SIG-M5 (cell line): ENCODE measurements around the gene ZBTB20.
"Not testable (repeated sequence)": the region's sequence is repeated elsewhere in the genome, so short reads cannot be mapped to it uniquely, and the experiment has no call there.

Experiments used
- DNase-seq: peaks from one replicate; lab custom pipeline; 2025; lab: John Stamatoyannopoulos, UW

Gene ZBTB20

DNA sequence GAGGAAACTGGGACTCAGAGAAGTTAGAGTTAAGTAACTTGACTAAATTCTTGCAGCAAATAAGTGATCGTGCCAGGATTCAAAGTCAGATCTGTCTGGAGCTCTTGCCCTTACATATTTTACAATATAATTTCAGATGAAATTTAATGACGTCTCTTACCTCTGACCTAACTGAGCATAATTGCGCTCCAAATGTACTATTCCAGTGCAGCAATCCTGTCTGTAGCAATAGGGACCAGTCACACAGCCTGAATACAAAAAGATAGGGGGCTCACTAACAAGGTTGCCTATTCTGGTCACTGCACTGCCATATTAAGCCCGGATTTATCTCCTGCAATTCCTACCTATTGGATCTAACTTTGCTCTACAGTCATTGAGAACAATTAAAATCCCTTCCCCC lies 316.4 kb downstream of the ZBTB20 start:
- DNase-seq = no peak

DNA sequence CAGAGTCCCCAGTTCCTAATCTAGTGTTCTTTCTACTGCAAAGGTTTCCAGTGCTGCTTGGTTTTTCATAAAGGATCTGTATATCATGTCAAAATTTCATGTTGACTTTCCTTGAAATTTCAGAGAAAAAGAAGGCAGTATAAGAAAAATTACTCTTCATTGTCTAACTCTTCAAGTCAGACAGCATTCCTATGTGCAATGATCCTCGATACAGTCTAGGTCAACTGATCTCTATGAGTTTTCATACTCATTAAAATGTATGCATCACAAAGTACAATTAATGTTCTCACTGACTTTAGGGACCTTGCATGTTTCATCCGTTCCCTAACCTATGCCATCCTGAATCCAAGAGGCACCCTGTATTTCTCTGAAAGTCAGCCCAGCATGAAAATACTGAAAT lies 317.3 kb downstream of the ZBTB20 start:
- no peak for DNase-seq

DNA sequence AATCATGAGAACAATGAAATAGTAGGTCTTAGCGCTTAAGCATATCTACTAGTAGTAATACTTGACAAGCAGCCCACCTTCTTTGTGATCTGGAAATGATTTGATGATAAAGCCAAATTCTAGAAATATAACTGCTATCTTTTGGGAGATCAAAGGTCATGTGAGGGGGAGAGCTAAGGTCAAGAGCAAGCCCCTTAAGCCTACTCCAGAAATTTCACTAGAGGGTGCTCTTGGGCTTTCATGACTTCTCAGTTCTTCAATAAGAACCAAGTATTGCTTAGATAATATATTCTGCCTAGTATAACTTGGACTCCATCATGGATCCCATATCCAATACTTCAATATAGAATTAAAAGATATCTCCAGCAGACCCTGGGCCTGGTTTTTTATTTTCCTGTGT lies 319.6 kb downstream of the ZBTB20 start:
- DNase-seq = no peak

DNA sequence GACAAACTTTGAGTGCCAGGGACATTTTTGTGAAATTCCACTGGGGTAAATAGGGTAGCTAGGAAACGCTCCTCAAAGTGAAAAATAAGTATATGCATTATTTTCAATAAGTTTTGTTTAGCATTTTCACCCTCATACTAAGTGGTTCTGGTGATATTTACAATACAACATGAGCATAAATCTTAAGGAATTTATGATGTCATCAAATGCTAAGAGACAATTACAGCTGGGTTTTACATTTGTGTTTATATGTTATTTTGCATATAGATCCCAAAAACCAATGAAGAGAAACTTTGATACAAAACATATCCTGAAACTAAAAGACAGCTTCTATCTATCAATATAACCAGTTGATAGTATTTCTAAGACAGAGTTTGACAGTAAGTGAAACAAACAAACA lies 323.1 kb downstream of the ZBTB20 start:
- no peak for DNase-seq

DNA sequence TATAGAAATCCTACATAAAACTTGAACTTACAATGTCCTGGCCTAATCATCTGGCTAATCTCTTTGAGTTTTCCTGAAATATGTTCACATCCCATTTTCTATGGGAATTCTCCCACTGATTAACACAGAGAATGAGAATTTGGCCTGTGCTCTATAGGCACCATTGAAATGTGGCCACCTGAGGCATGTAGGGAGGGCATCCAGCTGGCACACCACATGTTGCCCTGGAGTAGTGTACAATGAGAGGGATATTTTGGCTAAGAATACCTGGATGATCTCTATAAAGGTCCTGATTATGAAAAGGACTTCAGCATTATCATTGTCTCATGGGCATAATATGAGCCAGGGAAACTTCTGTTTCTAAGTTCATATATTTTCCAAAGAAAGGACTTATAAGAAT lies 324.0 kb downstream of the ZBTB20 start:
- DNase-seq = no peak

DNA sequence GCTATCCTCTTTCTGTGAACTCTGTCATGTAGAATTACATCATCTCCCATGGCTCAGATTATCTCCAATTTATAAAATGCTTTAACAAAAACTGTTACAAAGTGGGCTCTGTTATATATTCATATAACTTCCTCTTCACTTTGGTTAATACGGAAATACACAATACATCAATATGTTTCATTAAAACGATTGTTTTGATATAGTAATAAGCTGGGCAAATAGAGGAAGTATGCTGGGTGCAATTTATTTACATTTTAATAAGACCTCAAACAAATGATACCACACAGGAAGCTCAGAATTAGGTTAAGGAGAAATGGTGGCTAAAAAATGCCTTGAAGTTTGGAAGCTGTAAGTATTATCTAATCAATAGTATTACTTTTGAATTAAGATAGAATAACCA lies 331.0 kb downstream of the ZBTB20 start:
- DNase-seq = no peak

DNA sequence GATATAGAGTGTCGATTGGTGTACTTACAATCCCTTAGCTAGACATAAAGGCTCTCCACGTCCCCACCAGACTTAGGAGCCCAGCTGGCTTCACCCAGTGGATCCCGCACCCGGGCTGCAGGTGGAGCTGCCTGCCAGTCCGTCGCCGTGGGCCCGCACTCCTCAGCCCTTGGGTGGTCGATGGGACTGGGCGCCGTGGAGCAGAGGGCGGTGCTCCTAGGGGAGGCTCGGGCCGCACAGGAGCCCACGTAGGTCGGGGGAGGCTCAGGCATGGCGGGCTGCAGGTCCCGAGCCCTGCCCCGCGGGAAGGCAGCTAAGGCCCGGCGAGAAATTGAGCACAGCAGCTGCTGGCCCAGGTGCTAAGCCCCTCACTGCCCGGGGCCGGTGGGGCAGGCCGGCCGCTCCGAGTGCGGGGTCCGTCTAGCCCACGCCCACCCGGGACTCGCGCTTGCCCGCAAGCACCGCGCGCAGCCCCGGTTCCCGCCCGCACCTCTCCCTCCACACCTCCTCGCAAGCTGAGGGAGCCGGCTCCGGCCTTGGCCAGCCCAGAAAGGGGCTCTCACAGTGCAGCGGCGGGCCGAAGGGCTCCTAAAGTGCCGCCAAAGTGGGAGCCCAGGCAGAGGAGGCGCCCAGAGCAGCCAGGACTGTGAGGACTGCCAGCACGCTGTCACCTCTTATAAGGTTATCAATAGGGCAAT lies 334.4 kb downstream of the ZBTB20 start:
- DNase-seq = not testable (repeated sequence)

DNA sequence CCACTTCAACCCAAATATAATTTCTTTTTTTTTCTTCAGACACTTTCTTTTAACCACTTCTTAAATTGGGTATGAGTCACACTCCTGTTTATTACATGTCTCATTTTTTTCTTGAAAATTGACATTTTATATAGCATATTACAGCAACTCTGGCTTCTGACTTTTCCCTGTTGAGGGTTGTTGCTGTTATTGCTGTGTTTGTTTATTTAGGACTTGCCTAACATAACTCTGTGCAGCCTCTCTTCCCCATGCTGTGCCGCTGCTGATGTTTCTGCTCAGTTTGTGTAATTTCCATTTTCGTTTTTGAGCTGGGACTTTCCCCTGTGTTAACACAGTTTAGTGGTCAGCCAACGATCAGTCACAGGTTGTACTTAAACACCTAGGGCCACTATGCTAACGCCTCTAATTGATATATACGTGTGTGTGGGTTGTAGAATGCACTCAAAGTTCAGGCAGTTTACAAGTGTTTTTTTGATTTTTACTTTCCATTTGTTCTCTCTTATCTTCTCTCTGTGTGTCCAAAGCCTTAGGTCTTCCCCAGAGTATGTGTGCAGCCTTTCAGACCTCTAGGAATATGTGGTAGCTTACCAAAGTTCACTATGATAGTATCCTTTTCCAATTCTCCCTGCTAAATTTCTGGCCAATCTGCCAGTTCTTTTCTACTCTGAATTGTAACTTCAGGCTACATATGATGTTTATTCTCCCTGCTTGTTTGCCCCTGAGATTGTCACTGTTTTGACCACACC lies 337.2 kb downstream of the ZBTB20 start:
- no peak for DNase-seq

DNA sequence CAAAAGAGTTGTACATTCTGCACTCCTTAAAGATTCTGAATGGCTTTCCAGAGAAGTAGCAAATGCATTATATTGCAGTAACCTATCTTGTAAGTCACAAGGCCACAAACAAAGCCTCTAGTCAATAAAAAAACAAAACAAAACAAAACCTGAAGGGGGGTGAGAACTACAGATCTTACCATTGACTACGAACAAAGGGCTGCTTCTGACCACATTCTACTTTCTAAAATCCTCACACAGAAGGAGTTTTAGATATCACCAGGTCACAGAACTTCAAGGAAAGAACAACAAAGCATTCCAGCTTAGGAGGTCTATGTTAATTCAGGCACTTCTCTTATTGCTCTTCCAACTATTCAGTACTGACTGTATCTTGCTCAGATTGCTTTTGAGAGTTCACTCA lies 343.0 kb downstream of the ZBTB20 start:
- no peak for DNase-seq

DNA sequence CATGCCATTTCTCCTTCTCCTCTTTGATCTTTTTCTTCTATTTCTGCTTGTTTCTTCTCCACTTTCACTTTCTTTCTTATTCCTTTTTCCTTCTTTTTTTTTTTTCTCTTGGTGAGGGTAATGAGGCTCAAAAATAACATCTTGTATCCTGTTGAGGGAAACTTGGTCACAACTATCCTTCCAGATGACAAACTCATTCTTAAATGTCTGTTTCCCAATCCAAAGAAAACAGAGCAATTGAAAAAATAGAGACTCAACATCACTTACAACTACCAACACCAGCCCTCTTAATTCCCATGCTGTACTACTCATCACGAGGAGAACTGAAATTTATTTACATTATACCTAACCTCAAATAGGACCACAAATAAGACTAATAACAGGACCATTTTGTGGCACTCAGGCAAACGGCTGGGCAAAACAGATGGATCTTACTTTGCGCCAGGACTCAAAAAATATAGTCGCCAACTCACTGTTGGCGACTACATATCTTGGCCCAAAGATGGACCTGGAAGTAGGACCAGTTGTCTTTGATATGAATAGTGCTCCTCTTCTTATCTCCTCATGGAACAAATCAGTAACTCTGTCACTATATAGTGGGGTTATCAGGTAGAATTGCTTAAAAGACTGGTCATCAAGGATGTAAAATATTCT lies 343.9 kb downstream of the ZBTB20 start:
- DNase-seq = no peak

DNA sequence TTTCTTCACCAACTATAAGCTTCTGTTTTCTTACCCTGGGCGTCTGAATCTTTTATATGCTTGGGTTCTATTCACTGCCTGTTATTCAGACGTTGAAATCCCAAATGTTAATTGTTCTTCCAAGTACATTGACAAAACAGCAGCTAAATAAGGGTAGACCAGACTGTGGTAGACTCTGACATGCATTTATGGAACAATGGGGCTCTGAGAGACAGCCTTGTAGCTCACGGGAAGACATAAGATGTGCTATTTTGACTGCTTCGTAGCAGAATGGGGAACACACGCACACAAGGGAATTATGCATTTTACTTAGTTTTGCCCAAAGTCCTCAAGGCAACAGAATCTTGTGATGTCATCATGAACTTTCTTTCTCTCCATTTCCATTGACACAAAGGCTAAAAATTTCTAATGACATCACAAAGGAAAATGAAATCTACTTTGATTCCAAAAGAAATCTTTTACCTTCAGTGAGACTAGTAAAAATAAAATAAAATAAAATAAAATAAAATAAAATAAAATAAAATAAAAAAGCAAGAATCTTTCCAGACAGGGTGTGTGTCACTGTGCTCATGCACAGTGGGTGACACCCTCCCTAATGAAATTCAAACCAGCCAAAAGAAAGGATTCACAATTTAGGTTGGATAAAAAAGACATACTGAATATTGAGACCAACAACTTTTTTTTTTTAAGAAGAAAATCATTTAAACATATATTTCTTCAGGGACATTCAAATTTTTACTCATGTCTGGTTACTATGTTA lies 346.6 kb downstream of the ZBTB20 start:
- no peak for DNase-seq

DNA sequence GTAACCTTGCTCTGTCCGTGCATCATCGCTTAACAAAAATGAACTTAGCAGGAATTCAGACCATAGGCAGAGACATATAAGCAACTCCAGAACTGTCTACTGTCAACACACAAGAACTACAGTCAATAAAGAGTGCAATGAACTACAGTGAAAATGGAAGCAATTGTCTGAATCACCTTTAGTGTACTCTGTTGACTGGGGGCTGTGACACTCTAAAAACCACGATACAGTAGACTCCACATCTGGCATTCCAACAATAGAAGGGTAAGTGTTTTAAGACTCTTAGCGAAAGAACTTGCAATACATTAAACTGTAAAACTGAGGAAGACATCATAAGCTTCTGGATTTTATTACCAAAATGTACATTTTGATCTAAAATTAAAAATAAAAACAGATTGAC lies 347.3 kb downstream of the ZBTB20 start:
- no peak for DNase-seq

DNA sequence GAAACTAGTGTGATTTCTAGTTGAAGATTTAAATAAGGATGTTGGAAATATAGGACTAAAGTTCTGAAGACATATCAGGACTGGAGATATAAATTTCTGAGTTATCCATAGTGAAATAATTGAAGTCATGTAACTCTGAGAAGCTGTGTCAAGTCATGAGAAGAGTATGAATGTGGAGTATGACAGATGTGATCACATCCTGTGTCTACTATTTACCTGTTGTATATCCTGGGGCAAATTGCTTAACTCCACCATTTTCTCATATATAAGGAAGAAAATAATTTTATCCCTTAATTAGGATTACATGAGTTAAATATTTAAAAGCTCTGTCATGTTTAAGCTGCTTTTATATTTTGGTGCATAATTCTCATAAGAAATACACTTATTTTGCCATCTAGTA lies 350.3 kb downstream of the ZBTB20 start:
- DNase-seq = no peak

DNA sequence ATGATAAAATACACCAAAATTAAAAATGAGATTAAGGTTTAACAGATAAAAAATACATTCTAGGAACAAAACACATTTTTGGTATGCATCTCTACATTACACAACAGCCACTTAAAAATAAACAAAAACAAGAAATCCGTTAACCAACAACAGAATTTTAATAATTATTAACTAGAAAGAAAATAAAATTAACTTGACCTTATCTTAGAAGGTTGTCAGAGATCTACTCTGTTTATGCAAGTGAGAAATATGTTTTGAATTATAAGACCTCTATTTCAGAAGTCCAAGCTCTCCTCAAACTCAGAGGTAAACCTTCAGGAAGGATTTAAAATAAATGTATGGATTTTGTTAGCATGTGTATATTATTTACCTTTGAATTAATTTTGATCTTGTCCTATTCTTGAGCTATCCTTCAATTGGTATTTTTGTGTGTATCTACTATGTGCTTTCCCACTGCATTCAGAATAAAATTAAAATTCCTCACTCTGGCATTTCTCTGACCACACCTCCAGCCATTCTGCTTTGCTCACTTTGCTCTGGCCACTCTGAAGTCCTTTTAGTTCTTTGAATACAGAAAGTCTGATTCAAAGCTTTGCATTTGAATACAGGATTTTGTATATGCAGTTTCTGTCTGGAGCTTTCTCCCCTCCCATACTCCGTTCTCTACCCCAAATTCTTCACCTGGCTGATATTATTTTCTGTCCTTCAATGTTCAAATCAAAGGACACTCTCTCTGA lies 352.0 kb downstream of the ZBTB20 start:
- no peak for DNase-seq

DNA sequence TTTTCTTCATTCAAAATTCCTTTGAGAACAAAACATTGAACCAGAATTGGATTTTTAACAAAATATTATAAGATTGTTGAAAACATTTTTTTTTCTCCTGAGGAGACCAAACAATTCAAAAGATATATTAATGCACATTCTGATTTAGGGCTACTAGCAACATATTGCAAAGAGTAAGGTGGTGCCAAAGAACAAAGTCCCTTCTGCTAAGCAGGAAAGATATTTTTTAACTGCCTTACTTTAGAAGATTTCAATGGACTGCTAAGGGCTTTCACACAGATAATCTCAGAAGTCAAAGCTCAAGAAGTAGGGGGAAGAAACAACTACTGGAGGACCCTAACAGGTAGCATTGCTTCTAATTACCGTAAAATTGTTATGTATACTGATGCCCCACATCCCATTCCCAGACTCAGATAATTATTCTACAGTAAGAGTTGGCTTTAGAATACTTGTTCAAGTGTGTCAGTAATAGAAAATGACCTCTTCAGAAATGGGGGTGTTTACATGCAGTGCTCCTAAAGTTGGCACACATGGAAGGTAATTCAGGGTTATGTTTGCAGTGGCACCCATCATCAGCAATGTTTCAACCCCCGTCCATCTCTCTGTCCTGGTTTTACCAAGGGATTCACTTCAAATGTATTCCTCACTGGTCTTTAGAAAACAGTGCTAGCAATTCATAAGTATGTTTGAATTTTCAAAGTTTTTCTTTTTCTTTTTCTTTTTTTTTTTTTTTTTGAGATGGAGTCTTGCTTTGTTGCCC lies 354.7 kb downstream of the ZBTB20 start:
- DNase-seq = no peak

DNA sequence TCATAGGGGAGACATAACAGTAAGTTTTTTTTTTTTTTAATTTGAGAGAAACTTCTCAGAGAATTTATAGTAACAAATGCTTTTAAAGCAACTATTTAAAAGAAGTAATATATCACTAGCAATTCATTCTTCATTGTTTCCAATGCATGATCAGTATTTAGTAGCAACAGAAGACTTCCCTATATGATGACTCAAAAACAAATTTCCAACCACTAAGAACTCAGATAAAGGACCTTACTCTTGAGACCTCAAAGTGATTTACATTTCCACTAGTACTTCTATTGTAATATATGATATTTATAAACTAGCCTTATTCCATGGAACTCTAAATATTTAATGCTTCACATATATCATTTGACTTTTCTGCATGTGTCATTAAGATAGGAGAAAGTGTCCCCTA lies 356.3 kb downstream of the ZBTB20 start:
- no peak for DNase-seq

DNA sequence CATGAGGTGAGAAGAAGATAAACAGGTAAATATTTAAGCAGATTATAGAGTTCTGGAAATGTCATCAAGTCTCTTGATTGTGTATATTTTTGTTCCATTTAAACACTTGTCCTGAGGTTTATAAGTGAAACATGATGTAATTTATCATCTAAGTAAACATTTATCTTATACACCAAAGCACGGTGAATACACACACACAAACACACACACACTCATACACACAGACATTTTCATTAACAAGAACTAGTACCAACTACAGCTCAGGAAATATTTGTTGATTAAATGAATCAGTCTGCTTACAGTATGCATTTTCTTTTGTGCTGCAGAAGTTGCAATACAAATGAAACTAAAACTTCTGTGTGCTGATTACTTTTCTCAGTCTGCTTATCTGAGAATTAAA lies 357.3 kb downstream of the ZBTB20 start:
- DNase-seq = no peak

DNA sequence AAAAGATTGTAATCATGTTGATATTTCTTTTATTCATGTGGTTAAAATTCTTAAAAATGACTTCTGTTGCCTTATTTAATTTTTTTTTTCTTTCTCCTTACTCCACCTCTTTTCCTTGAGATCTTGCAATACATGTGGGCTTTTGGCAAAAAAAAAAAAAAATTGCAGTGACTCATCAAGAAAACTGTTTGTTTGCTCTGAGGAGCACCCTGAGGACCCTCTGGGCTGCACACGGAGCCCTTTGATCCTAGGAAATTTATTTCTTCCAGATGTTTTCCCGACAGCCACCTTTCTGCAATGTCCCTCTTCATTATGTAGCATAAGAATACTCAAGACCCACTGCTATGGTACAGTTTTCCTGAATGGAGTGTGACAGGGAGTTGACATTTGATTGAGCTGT lies 371.7 kb downstream of the ZBTB20 start:
- no peak for DNase-seq

DNA sequence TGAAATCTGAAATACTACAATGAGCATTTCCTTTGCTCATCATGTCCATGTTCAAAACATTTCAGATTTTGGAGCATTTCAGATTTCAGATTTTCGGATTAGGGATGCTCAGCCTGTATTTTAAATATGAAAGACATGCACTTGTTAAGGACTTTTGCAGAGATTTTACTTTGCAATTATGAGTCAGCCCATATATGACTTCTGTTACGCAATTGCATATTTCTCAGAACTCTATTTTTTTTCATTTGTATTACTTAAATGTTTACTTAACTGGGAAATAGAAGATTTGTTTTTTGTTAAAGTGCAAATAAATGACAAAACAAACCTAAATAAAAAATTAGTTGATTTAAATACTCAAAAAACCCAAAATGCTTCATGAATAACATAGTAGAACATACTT lies 376.2 kb downstream of the ZBTB20 start:
- DNase-seq = no peak

DNA sequence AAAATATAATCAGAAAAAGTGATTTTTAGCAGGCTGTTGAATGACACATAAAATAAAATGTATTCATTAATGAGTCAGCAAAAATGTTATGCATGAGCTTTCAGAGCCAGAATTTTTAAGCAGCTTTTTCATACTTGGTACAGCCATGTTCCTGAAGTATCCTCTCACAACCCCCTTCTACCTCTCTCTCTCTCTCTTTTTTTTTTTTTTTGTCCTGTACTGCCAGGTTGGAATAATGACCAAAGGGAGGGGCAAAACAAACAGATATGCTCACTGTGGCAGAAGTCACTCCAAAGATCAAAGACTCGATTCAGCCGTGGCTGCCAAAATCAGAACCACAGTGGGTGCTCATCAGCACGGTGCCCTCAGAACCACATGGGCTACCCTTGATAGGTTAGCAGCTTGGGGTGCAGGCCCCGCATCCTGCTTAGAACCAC lies 383.0 kb downstream of the ZBTB20 start:
- DNase-seq = no peak

DNA sequence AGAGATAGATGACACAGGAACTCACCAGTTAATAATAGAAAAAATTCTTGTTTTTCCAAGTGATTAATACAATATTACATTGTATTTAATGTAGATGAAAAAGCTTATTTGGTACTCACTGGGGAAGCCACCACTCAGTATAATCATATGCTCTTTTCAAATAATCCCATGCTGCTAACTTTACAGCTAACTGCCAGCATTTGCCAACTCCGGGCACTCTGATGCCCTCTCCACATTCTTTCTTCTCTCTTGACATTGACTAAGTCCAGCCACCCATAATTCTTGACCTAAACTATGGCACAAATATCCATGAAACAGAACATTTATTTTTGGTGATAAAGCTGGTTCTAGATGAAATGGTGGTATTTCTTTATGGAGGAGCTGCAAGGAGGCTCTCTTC lies 384.9 kb downstream of the ZBTB20 start:
- DNase-seq = no peak
